OCI-M2 (cell line): ENCODE measurements around the gene EXPH5.
A peak's percentile ranks its signal among the peaks of the same experiment; 100 is the strongest.

ENCODE experiments used
- DNase-seq: peaks from one replicate; lab custom pipeline; 2025; ENCODE audit not compliant: unreplicated experiment; lab: John Stamatoyannopoulos, UW

Gene EXPH5

GRCh38 chr11:108527382-108527781 lies 66.2 kb downstream of the EXPH5 start:
- no peak for DNase-seq

DNA sequence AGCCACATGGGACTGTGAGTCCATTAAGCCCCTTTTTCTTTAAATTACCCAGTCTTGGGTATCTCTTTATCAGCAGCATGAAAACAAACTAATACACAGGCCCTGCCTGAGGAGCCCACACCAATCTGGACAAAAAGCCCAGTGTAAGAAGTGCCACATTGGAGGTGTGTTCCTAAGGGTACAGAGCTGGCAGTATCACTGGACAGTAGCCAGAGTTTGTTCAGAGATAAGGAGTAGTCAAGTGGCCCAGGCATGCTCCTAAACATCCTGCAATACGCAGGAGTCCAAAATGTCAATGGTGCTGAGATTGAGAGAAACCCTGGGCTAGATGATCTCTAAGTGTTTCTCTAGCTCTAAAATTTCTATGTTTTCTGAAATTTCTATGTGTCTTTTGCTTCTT lies 68.4 kb downstream of the EXPH5 start:
- DNase-seq, result no peak

DNA sequence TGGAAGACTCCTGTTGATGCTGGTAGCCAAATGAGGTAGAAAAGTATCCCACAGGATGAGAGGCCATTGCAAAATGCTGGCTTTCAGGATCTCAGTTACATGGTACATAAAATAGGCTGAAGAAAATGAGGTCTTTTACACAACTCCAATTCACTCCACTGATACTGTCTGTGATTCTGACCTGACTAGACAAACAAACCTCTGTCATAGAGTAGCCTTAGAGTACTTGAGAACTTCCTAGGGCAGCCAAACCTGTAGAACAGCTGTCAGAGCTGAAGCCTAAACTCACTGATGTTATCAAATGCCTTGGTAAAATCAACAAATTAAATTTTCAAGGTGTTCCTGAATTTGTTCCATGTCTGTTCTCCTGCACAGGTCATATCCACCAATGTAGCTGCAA lies 69.1 kb downstream of the EXPH5 start:
- DNase-seq, result no peak

DNA sequence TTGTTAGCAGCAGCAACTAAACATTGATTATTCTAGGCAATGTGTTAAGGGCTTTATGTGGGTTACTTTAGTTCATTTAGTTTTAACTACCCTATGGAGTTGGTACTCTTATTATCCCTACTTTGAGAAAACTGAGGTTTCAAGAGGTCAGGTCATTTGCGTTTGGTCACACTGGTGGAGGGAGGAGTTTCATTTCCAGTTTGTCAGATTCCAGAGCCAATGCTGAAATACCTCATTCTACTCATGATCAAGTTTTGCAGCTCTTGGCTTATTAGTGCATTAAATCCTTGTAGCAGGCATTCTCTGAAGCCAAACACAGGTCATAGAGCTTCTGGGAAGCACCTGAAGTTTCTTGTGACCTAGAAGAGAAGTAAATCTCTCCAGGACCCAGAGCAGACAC lies 71.2 kb downstream of the EXPH5 start:
- no peak for DNase-seq

DNA sequence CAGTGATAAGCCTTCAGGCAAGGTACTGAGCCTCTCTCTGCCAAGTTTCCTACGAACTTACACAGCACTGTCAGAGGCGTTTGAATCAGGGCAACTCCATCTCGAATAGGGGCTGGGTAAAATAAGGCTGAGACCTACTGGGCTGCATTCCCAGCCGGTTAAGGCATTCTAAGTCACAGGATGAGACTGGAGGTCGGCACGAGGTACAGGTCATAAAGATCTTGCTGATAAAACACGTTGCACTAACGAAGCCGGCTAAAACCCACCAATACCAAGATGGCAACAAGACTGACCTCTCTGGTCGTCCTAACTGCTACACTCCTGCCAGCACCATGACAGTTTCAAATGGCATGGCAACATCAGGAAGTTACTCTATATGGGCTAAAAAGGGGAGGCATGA lies 75.0 kb downstream of the EXPH5 start:
- DNase-seq, result no peak

DNA sequence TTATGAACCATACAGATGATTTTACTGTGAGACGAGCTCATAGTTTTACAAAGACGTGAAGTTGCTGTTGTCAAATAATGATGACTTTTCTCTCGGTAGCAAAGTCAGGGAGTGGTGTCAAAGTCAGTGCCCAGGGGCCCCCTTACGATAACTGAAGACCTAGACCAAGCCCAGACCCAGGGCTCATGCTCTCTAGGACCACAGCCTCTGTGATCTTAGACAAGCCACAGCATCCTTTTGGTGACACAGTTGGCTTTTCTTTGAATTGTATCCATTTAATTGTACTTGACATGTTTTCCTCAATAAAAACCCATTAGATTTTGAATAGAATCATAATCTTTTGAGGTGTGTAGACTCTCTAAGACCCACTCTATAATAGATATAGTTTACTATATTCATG lies 77.4 kb downstream of the EXPH5 start:
- no peak for DNase-seq

GRCh38 chr11:108512708-108513107 lies 80.9 kb downstream of the EXPH5 start:
- DNase-seq, result no peak

GRCh38 chr11:108511851-108512474 lies 81.6 kb downstream of the EXPH5 start:
- DNase-seq, result no peak

- DNase-seq, result no peak
Observed at GRCh38 chr11:108508653-108509593, 84.6 kb downstream of the EXPH5 start.

DNA sequence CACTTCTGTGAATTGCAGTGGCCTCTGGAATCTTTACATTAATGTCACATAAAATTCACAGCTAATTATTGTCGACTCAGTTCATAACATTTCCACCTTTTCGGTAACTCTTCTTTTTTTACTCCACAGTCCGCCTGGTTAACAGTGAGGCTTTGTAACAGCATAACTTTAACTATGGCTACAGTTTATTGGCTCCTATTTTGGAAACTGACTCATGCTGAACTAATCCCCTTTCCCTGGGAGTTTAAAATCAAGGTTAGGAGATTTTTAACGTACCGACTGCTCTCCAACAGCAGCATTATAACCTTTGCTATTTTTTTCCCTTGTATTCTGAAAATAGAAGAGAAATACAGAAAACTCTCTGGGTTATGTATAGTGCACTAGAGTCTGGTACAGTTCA lies 92.2 kb downstream of the EXPH5 start:
- no peak for DNase-seq

GRCh38 chr11:108500721-108501120 lies 92.8 kb downstream of the EXPH5 start:
- DNase-seq, result no peak

- no peak for DNase-seq
Observed at GRCh38 chr11:108500169-108500568, 93.4 kb downstream of the EXPH5 start.

DNA sequence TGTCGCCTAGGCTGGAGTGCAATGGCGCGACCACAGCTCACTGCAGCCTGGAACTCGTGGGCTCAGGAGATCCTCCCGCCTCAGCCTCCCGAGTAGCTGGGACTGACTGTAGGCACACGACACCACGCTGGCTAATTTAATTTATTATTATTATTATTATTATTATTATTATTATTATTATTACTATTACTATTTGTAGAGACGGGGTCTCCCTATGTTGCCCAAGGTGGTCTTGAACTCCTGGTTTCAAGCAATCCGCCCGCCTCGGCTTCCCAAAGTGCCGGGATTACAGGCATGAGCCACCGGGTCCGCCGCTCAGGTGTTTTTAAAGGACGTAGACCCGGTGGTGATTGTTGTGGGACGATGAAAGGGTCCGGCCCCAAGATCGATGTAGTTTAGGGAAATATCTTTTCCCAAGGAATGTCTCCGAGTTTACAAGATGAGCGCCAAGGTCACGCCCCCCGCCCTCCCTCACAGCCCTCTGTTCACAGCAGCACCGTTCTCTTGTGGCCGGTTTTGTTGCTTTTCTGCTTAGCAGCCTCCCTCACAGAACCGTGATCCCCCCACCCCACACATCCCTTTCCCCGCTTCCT lies 94.7 kb downstream of the EXPH5 start:
- DNase-seq, result no peak

DNA sequence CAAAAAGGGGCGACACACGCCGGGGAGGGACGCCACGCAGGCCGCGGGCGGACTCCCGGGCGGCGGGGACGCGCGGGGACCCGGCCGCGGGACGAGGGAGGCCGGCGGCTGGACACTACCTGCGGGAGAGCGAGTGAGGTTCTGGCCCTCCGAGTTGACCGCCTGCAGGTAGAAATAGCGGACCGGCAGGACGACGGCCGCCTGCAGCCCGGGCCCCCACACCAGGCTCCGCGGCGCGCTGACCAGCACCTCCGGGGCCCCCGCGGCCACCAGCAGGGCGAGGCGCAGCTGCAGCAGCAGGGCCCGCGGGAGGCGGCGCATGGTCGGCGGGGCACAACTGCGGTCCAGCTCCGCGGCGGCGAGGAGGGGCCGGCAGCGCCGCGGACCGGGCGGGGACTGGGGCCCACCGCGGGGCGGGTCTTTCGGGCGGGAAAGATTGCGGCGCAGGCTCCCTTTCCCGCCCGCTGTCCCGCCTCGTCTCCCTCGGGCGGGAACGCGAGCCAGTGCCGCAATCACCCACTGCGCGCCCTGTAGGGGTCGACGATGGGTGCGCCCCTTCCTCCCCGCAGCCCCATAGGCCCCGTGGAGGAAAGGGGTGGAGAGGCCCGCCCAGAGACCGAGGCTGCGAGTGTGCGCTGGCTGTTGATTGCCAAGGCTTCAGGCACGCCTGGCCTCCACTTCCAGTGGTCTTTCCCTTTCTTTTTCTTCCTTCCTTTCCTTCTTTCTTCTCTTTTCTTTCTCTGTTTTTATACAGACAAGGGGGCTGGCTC lies 95.3 kb downstream of the EXPH5 start, which contains the start of gene POGLUT3:
POGLUT3 (minus strand) TSS at position 339 of the 770 bp plus-strand sequence; CDS start at position 321, 18 bp downstream.
- no peak for DNase-seq

DNA sequence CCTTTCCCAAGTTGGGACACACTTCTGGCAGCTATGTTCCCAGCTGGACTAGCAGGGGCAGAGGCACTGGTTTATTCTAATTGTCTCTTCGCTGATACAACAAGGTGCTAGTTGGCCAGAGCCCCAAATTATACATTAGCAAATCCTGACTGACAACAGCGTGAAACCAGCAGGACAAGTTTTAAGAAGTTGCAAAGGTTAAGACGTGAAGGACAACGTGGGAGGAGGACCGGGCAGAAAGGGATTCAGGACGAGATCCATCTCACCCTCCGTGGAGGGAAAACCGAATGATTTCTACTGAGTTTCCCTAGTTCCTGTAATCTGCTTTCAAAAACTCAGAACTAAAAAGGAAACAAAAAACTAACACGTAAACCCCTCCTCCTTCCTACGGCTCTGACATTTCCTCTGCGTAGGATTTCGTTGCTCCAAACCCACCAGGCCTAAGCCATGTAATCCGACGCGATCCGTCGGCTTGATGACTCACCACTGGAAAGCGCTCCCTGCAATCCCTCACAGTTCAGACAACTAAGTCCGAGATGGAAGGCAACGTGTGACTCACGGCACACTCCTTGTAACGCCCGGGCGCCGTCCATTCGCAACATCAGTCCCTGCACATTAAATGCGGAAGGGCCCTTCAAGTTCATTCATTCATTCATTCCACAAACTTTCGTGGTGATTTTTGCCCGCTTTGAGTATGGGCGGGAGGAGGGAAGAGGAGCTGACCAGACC lies 96.1 kb downstream of the EXPH5 start:
- peak; percentile 25 for DNase-seq

DNA sequence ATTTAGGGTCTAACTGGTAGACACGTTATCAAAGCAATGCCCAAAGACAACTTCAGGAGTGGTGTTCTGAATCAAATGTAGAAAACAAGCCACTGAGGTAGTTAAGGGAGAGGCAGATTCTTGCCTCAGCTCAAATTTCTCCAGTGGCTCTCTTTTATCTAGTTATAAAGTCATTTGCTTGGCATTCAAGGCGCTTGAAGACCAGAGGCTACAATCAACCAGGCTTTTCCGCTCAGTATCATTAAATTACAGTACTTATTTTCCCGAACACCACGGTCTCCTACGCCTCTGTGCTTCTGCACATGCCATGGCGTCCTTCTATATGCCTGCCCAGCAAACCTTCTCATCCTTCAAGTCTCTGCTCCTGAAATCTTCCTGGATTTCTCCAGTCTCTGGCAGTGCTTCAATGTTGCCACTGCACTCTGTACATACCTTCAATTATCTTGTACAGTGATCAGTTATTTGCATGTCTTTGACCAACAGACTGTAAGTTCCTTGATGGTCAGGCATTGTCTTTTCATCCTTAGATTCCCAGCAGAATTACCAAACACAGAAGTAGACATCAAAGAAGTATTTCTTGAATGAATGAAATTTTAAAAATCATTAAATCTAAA lies 96.8 kb downstream of the EXPH5 start:
- no peak for DNase-seq

DNA sequence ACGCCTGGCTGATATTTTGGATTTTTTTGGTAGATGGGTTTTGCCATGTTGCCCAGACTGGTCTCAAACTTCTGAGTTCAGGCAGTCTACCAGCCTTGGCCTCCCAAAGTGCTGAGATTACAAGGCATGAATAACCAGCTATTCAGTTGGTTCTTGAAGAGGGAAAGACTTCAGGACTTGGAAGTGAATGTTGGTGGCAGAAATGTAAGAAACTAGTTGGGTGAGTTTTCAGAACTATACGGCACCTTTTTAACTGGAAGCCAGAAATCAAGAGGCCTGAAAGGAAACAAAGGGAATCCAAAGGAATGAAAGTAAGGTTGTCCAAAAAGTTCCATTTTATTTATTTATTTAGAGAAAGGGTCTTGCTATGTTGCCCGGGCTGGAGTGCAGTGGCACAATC lies 98.2 kb downstream of the EXPH5 start:
- DNase-seq, result no peak

GRCh38 chr11:108494182-108494581 lies 99.4 kb downstream of the EXPH5 start:
- DNase-seq, result no peak

GRCh38 chr11:108491936-108492335 lies 101.6 kb downstream of the EXPH5 start:
- no peak for DNase-seq

GRCh38 chr11:108486828-108487227 lies 106.7 kb downstream of the EXPH5 start:
- no peak for DNase-seq
